GM18505 (cell line): Measurements from ENCODE around the gene TWIST1.

Source experiments
- ATAC-seq: cut with Tn5 transposase; IDR thresholded peaks from one replicate; pipeline ENCODE4 v1.9.1; 2021; ENCODE audit not compliant: unreplicated experiment
- POLR2A ChIP-seq: IDR thresholded peaks from 4 replicates; pipeline ENCODE4 v1.6.1; 2011; ENCODE audit warnings: borderline replicate concordance; ENCODE audit not compliant: insufficient read depth, insufficient read length; ENCODE audit errors: extremely low read depth

TWIST1 gene

DNA sequence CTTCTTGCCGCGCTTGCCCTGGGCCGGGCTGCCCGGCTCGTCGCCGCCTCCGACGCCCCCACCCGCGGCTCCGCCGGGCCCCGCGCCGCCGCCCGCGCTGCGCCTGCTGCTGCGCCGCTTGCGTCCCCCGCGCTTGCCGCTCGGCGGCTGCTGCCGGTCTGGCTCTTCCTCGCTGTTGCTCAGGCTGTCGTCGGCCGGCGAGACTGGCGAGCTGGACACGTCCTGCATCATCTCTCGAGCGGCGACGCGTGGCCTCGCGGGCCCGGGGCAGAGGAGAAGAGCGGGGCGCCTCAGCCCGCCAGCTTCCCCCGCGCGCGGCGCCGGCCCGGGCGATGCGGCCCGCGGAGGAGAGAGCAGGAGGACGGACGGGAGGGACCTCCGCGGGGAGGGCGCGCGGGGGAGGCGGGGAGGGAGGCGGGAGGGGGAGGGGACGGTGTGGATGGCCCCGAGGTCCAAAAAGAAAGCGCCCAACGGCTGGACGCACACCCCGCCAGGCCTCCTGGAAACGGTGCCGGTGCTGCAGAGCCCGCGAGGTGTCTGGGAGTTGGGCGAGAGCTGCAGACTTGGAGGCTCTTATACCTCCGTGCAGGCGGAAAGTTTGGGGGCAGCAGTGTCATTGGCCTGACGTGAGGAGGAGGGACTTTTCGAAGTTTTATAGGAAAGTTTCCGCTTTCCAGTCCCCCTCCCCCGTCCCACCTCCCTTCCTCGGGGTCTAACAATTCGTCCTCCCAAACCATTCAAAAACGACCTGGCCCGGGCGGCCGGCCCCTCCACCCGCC lies at the start of gene TWIST1:
Gene TWIST1 (minus strand): TSS at position 546 of the 779 bp plus-strand sequence. CDS start 315 bp downstream, at position 231.
- peak; percentile 44 for ATAC-seq
- no peak for TF ChIP-seq POLR2A

DNA sequence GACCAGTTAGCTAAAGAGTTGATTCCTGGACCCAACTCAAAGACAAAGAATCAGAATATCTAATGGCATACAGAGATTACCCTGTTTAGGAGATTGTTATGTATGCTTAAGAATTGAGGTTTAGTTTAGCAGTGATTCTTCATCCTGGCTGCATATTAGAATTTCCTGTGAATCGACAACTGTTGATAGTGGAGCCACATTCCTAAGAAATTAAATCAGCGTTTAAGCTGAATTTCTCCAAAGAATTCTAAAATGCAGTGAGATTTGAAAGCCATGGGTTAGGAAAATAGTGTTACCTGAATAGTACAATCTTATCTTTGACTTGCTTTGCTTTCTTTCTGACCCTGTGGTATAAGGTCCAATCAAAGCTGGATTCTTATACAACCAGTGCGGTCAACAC lies 44.2 kb upstream of the TWIST1 start:
- TF ChIP-seq POLR2A: no peak
- ATAC-seq: no peak

DNA sequence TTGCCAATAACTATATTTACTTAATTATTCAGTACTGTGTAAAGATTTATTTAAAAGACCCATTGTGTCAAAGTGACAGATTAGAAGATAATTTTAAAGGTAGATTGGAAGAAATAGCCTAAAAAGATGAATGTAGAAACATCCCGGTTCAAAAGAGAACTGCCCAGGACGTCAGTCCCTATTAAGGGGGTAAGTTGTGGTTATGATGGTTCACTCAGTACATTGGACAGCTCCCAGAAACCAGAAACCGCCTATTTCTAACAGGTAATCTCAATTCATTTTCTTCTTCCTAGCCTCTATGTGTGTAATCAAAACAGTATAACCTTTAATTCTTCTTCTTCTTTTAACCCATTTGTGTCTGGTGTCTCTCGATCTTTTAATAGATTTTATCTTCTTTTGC lies 29.3 kb upstream of the TWIST1 start:
- no peak for ATAC-seq
- no peak for TF ChIP-seq POLR2A

DNA sequence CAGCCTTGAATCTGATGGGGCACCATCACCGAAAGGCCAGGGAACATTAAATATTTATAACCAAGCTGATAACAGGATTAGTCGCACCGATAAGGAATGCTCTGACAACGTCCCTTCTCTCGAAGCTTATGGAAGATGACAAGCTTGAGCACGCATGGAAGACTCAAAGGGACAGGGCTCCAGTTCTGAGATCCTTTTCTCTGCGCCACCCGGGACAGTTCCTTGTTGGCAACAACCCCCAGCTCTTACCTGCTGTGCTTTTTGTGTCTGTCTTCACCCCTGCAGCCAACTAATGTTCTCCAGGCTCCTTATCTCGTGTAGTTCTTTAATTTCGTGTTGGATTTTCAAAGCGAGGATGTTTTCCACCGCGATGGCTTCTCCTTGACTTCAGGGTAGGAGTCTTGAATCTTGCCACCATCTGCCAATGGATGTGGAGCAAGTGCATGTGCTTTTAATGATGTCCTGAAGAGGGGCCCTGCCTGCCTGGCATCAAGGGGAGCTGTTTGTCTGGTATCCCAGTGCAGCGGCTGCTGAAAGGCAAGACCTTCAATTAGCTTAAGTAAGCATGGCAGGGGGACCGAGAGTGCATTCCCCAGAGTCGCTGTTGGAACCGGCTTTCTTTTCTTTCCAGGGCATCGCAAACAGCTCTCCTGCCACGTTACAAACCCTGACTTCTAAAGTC lies 28.1 kb upstream of the TWIST1 start:
- no peak for ATAC-seq
- TF ChIP-seq POLR2A: no peak

DNA sequence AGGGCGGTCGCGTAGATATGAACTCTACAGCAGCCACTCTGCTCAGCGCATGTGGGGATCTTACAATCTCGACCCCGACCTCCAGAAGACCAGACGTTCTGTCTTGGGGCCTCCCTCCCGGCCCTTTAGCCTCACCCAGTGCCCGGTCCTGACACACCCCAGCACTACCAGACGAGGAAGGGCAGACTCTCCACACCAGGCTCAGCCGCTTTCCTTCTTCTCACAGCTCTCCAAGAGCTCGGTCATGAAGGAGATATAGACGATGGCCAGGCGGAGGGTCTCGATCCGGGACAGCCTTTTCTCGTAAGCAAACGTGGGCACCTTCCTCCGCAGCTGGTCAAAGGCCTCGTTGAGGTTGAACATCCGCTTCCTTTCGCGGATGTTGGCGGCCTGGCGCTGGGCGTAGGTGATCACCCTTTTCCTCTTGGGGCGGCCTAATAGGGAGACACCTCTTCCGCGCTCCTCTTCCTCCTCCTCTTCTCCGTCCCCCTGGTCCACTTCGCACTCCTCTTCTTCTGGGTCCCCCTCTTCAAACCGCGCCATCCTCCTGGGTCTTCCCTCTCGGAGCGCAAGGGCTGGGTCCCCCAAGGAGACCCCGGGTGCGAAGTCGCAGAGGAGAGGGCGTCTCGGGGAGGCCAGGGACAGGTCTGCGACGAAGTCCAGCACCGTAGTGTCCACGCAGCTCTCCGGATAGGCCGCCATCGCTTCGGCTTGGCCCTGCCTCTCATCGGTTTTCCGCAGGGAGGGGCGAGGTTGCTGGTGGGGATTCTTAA lies 27.4 kb upstream of the TWIST1 start, which contains the start of gene FERD3L:
Gene FERD3L (minus strand): TSS at position 761 of the 773 bp plus-strand sequence. CDS start 59 bp downstream, at position 702.
- TF ChIP-seq POLR2A: no peak
- ATAC-seq: no peak

DNA sequence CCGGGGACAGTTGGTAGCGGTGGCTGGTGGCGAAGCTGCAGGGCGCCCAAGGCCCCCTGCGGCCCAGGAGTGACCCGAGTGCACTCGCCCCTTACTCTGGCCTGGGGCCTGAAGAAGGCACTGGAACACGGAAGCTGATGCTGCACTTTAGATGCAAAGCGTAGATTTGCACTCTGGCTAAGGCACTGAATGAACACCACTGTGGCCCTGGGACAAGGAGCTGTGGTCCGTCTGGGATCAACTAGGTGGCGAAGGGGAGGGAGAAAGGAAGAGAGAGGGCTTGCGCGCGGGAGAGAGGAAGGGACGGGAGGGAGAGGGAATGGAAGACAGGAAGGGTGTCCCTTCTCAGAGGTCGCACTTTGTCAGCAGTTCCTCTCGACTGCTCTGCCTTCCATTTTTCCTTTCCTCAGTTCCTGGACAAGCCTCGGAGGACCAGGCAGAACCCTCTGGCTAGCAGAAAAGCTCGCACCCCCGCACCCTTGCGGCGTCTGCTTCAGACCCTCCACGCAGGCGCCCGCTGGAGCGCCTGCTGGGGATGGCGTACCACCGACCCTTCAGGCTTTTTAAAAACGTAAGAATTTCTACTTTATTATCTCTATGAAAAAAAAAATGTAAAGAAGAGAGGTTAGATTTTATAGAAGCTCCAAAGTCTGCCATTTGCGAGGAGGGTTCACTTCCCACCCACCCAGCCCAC lies 26.6 kb upstream of the TWIST1 start:
- TF ChIP-seq POLR2A: no peak
- no peak for ATAC-seq

DNA sequence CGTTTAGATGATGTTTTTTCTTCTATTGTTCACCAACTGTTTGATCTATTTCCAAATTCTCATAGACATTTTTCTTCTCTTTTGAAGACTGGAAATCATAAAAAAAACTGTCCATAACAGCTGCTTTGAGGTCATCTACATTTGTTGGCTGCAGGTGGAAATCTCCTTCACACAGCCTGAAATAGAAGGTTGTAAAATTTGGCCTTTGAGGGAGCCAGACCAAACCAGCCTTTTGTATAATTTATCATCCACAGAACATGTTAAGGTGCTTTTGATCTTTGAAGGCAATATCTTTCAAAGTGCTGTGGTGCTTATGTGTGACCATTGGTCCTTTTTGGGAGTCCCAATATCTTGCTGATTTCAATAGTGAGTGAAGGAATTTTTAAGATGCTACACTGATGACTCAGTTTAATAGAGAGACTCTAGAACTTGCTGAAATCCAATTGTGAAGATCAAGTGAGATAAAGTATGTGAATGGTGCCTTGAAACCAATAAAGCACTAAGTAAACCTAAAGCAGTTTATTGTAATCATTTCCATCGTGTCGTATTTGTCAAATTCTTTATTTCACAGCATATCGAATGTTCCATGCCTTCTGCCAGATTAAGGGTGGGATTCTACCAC lies 22.4 kb upstream of the TWIST1 start:
- TF ChIP-seq POLR2A: no peak

DNA sequence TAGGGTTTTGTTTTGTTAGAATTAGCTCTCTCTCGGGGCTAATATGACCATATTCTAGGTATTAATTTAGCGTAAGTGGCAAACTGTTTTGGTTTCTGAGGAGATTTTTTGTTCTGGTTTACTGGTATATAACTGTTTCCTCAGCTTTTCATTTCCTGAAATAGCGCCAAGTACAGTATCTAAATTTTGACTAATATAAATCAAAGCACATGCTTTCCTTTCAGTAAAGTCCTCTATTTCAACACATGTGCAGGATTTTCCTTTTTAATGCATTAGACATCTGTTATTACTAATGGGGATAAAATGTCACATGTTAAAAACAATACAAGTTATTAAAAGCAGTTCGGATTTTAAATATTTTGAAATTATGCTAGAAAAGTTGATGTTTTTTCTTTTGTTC lies 16.4 kb upstream of the TWIST1 start:
- no peak for ATAC-seq
- TF ChIP-seq POLR2A: no peak

More for the DNA sequence above, 22.4 kb upstream of the TWIST1 start:
- ATAC-seq: no peak

DNA sequence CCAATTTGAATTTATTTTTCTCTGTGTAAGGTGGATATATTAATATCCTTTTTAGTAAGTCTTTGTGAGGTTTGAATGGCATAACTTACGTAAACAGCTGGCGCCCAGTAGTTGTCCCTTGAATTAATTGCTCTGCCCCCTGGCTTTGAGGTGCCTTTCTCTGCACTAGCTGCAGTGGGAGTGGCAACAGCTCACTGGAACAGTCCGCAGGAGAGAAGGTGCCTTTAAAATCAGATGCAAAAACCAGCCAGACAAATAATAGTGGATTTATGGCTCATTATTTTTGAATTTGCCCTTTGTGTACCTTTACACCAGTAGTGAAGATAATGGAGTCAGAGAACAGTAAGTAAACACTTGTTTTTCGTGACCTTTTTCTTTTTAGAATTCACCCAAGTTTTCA lies 16.0 kb upstream of the TWIST1 start:
- no peak for ATAC-seq
- no peak for TF ChIP-seq POLR2A

DNA sequence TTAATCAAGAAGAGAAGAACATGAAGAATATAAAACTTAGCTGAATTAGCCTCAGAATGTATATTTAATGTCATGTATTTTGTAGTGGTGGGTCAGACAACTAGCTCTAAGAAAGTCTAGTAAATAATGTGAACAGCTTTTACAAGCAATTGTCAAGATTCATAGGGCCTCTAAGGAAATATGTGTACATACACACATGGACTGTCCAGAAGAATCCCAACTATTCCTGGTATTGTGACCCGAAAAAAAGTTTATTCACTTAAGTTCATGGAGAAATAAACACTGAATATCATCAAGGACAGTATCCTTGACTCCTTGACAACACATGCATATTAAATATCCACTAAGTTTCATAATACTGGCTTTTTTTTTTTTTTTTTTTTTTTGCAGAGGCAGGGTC lies 11.4 kb upstream of the TWIST1 start:
- TF ChIP-seq POLR2A: no peak
- no peak for ATAC-seq

DNA sequence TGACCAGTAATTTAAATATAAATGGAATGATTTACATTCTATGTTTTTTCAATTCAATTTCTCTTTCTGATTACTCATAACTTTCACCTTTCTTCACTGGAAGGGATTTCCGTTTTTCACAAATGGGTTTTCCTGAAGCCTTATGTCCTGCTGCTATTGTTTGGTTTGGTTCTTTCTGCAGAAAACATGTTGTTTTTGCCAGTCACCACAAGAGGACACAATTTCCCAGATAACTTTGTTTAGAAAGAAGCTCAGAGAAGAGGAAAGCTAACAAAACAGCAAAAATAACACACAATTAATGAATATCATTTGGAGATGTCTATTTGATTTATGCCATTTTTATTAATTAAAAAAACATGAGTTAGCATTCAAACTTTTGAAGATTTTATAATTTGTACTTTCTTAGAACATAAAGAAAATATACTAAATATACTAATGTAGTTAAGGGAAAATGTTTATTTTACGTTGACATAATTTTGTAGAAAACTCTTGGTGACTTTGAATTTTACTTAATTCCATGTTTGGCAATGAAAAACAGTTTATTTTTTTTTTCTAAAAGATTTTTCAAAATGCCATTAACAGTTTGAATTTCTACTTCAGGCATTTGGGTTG lies 4.6 kb upstream of the TWIST1 start:
- no peak for ATAC-seq
- TF ChIP-seq POLR2A: no peak

DNA sequence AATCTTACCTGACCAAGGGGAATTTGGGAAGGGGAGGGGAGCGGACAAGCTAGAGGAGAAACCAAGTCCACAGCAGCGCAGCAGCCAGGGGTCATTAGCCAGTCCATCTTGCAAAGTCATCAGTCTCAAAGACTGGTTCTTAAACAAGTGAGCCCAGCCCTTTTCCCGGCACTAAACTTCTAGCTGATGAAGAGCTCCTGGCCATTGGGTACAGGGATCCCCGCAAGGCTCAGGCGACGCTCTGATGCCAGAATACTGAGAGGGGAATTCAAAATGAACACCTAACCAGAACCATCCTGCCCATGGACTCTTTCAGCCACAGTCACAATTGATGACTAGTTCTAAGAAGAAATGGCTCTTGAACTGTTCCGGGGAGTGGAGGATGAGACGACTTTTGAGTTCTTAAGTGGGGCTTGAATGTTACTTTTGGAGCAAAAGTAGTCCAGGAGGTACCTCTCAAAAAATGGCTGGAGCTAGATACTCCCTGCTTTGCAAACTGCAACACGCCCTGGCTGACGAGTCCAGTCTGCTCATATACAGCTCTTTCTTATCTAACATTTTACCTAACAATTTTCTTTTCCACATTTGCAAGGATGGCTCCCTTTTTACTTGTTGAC lies 2.5 kb upstream of the TWIST1 start:
- TF ChIP-seq POLR2A: no peak
- ATAC-seq: no peak
